Endothelial cell of umbilical vein (primary cell): ENCODE data around the gene SCFD1. TPM values are rescaled to one million over a fixed set of nuclear protein-coding genes. Genes with fewer than 3 reads are reported as not detected.

Experiments
- BruUV-seq: library from RNA; stranded (reverse); fragments of 400-500 nt; replicated peaks from 2 replicates; lab custom pipeline; 2021; lab: Mats Ljungman, UMichigan
- CTCF ChIA-PET: fragments of 300-600, 350-600 bp; sonication (Branson Sonifier 250); formaldehyde crosslinking; loops from one replicate; lab custom pipeline; 2021; ENCODE audit warnings: antibody characterized with exemption, inconsistent platforms; lab: Charles Lee
- POLR2A ChIA-PET: fragments of 300-600, 350-600 bp; sonication (Branson Sonifier 250); formaldehyde crosslinking; loops from one replicate; lab custom pipeline; 2021; ENCODE audit warnings: antibody characterized with exemption, inconsistent platforms; lab: Charles Lee
- DNase-seq: peaks from one replicate; pipeline ENCODE4 v3.0.0-alpha.2; 2011; ENCODE audit warnings: low read depth, low spot score
- FAIRE-seq: peaks from 2 replicates; lab custom pipeline; 2011; peaks lifted over from hg19 to GRCh38; lab: Jason Lieb, UNC
- H2AFZ ChIP-seq: 2 replicates; pipeline ENCODE4 v1.6.0; 2012; ENCODE audit warnings: low read depth, low read length, control low read depth, inconsistent platforms
- H3K27ac ChIP-seq: 2 replicates; pipeline ENCODE4 v1.5.1; 2011; ENCODE audit warnings: low read depth, mild to moderate bottlenecking, control low read depth, low read length, moderate library complexity; ENCODE audit not compliant: insufficient read depth
- H3K27me3 ChIP-seq, 2 experiments: 2 replicates each; pipeline versions ENCODE4 v1.6.0 to v1.6.1; 2011; ENCODE audit warnings: low read length in 2 of 2, mixed read lengths in 1 of 2; ENCODE audit not compliant: control insufficient read depth in 2 of 2, insufficient read depth in 2 of 2
- H3K36me3 ChIP-seq, 2 experiments: 2 replicates in 1 of 2; 3 replicates in 1 of 2; pipeline ENCODE4 v1.5.1; 2011; ENCODE audit warnings: low read length in 2 of 2, mild to moderate bottlenecking in 1 of 2, moderate library complexity in 1 of 2; ENCODE audit not compliant: control insufficient read depth in 2 of 2, insufficient read depth in 2 of 2; ENCODE audit errors: extremely low read depth in 1 of 2
- H3K4me1 ChIP-seq: 3 replicates; pipeline ENCODE4 v1.5.1; 2011; ENCODE audit warnings: mild to moderate bottlenecking, low read length; ENCODE audit not compliant: control insufficient read depth, insufficient read depth; ENCODE audit errors: extremely low read depth
- H3K4me2 ChIP-seq: 2 replicates; pipeline ENCODE4 v1.6.1; 2011; ENCODE audit warnings: low read length, control low read depth, mixed read lengths; ENCODE audit not compliant: insufficient read depth
- H3K4me3 ChIP-seq, 3 experiments: fragments of 200-600 bp in 1 of 3; sonication (generic), shearing (Covaris generic) in 1 of 3; replicated peaks in 1 of 3; 2 replicates each; pipeline ENCODE4 v1.5.1; 2011 to 2016; ENCODE audit warnings: control low read depth in 3 of 3, low read length in 3 of 3, mild to moderate bottlenecking in 2 of 3, inconsistent platforms in 1 of 3, low read depth in 1 of 3, moderate library complexity in 1 of 3; ENCODE audit not compliant: insufficient read depth in 1 of 3
- H3K79me2 ChIP-seq: 2 replicates; pipeline ENCODE4 v1.6.0; 2012; ENCODE audit warnings: low read length, inconsistent platforms; ENCODE audit not compliant: control insufficient read depth, insufficient read depth
- H3K9ac ChIP-seq: replicated peaks from 2 replicates; pipeline ENCODE3; 2011; ENCODE audit warnings: low read length, control low read depth; ENCODE audit not compliant: insufficient read depth; ENCODE audit errors: extremely low read depth
- H3K9me1 ChIP-seq: replicated peaks from 3 replicates; pipeline ENCODE4 v1.6.0; 2011; ENCODE audit warnings: mild to moderate bottlenecking, low read length; ENCODE audit not compliant: control insufficient read depth, insufficient read depth; ENCODE audit errors: extremely low read depth
- H3K9me3 ChIP-seq: replicated peaks from 2 replicates; pipeline ENCODE4 v1.5.1; 2012; ENCODE audit warnings: low read length, inconsistent platforms; ENCODE audit not compliant: control insufficient read depth, insufficient read depth
- H4K20me1 ChIP-seq: replicated peaks from 2 replicates; pipeline ENCODE3; 2011; ENCODE audit warnings: mild to moderate bottlenecking, low read length; ENCODE audit not compliant: control insufficient read depth, insufficient read depth; ENCODE audit errors: extremely low read depth
- EZH2 ChIP-seq: IDR thresholded peaks from 2 replicates; pipeline ENCODE4 v1.6.1; 2012; ENCODE audit warnings: borderline replicate concordance, low read depth, mild to moderate bottlenecking, moderate library complexity, low read length, inconsistent platforms; ENCODE audit not compliant: severe bottlenecking
- FOS ChIP-seq: IDR thresholded peaks from 2 replicates; pipeline ENCODE4 v1.6.1; 2011; ENCODE audit warnings: mild to moderate bottlenecking, low read length, moderate library complexity, borderline replicate concordance; ENCODE audit not compliant: insufficient read depth
- GATA2 ChIP-seq: IDR thresholded peaks from 2 replicates; pipeline ENCODE4 v1.7.0; 2011; ENCODE audit warnings: low read depth, mild to moderate bottlenecking, moderate library complexity, mixed read lengths, low read length; ENCODE audit not compliant: insufficient read length, insufficient read depth
- JUN ChIP-seq: IDR thresholded peaks from 2 replicates; pipeline ENCODE4 v1.6.1; 2011; ENCODE audit warnings: borderline replicate concordance, low read depth; ENCODE audit not compliant: insufficient read length, insufficient read depth
- MAX ChIP-seq: IDR thresholded peaks from 2 replicates; pipeline ENCODE4 v1.6.1; 2011; ENCODE audit not compliant: insufficient read depth, insufficient read length
- MYC ChIP-seq: IDR thresholded peaks from one replicate; pipeline ENCODE4 v1.6.1; 2011; ENCODE audit warnings: mild to moderate bottlenecking, low read depth, low read length
- POLR2A ChIP-seq: IDR thresholded peaks from 2 replicates; pipeline ENCODE4 v1.6.1; 2012; ENCODE audit warnings: low read depth, mild to moderate bottlenecking, control low read depth, low read length
- POLR2AphosphoS5 ChIP-seq: IDR thresholded peaks from 2 replicates; pipeline ENCODE4 v1.6.1; 2012; ENCODE audit warnings: low read depth, mild to moderate bottlenecking, control low read depth, low read length, moderate library complexity; ENCODE audit not compliant: insufficient read depth
- dilution Hi-C: fragments of 300-500 bp; cut with MboI; formaldehyde crosslinking; loops from one replicate; pipeline ENCODE4 v1.15.0; 2019; ENCODE audit warnings: low sequenced_read_pairs; ENCODE audit not compliant: extremely low pct_ligation_motif_present
- intact Hi-C: fragments of 100-400 bp; cut with micrococcal nuclease; formaldehyde crosslinking; loops from one replicate; pipeline ENCODE4 v1.10.0; 2022
- polyA plus RNA-seq, 4 experiments: library from polyadenylated mRNA; depleted of rRNA in 3 of 4; stranded (reverse) in 3 of 4; unstranded in 1 of 4; fragments of >200 nt; gene quantifications; 2 replicates each; pipeline versions ENCODE4 v1.2.1 to v1.2.3, GENCODE V29; 2011 to 2012; ENCODE audit warnings: missing spikeins in 1 of 4
- total RNA-seq: library from RNA; stranded (reverse); gene quantifications from 2 replicates; pipeline ENCODE4 v1.2.3, GENCODE V29; 2021
- TF ChIP-seq, protein P1 (sequence below), 2 donors: IDR thresholded peaks; 1 replicate in 1 of 2; 2 replicates in 1 of 2; pipeline ENCODE4 v1.5.1; 2011; ENCODE audit warnings: low read length in 2 of 2, mild to moderate bottlenecking in 2 of 2, moderate library complexity in 2 of 2, control low read depth in 1 of 2, inconsistent platforms in 1 of 2, low read depth in 1 of 2; ENCODE audit not compliant: insufficient read depth in 1 of 2; ENCODE audit errors: extremely low read depth in 1 of 2

The SCFD1 gene
- total and polyA plus RNA-seq, 2 donors (not counting 3 experiments of a cell fraction or from before 2014, with no cell fraction given), result 21.3 to 59.9 TPM

DNA sequence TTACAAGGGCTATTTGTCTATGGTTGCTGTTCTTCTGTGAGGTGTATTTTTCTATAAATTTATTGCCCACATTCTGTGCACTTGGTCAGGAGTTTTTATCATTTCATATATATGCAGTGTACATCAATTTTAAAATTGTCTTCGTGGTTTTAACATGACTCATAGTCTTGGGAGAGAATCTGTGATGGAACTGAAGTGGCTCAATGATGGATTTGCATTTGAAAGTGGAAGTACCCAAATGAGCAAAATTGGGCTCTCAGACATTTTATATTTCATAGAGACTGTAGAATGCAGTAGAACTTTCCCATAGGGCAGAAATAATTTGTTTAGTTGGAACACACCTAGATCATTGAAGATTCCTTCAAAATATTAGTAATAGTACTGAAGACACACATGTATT lies 1.9 kb upstream of the SCFD1 start:
- intact Hi-C loops (loop anchor here (10.0 kb wide), 1 partner anchor 395 kb away; no protein-coding TSS in a partner anchor), dilution Hi-C loops (no loop called here)
- H3K36me3 ChIP-seq, result peaks cover 0 to 7% of the 10 kb centered on the region in 2 experiments
- no peaks in the 10 kb centered on the region for H3K9me1 ChIP-seq
- H3K4me1 ChIP-seq, result peaks cover 7% of the 10 kb centered on the region
- TF ChIP-seq MYC (no peak), EZH2 (no peak), FOS (peak; percentile 14), GATA2 (no peak), POLR2A (no peak)
- H3K9ac ChIP-seq, result no peak overlapping the region
- H3K79me2 ChIP-seq, result peaks cover 26% of the 10 kb centered on the region
- no peaks in the 10 kb centered on the region for H4K20me1 ChIP-seq
- H3K4me2 ChIP-seq, result no peak overlapping the region
- CTCF ChIA-PET, result interaction anchor here (2.6 kb wide), 1 partner anchor 9 kb away, joined by 14 read pairs; no protein-coding TSS in a partner anchor
- POLR2A ChIA-PET, result no interaction called here
- FAIRE-seq, result no peak
- no TSS peak for BruUV-seq
- H3K4me3 ChIP-seq, result no peak overlapping the region
- H3K9me3 ChIP-seq, result no peaks in the 10 kb centered on the region
- H3K27me3 ChIP-seq, result no peaks in the 10 kb centered on the region
- H2AFZ ChIP-seq, result no peak overlapping the region
- no peak for DNase-seq
- H3K27ac ChIP-seq, result no peak overlapping the region

DNA sequence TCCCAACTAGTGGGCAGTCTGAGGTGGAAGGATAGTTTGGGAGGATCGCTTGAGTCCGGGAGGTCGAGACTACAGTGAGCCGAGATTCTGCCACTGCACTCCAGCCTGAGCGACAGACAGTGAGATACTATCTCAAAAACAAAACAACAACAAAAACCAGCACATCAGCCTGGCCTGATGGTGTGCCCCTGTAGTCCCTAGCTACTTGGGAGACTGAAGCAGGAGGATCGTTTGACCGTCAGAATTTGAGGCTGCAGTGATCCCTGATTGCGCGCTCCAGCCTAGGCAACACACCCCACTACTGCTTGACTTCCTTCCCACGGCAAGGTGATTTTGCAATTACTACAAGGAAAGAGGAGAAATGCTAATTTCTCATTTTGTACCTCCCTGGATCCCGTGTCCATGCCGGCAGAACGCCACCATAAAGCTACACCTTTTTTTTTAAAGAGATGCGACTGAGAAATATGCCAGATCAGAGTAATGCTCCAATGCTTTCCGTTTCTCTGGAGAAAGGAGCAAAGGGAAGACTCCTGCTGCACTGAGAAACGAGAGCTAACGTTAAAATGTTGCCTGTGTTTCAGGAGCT lies 672 bp upstream of the SCFD1 start:
- Histone ChIP-seq H3K27me3 (no peaks in the 10 kb centered on the region), H3K4me2 (peak overlapping the region; percentile 77), H3K9ac (peak overlapping the region; percentile 83), H3K9me1 (no peaks in the 10 kb centered on the region), H3K4me3 (peak overlapping the region; percentile 27 to 86 (median 78)), H3K27ac (peak overlapping the region; percentile 68), H3K9me3 (no peaks in the 10 kb centered on the region), H3K79me2 (peaks cover 38% of the 10 kb centered on the region), H4K20me1 (no peaks in the 10 kb centered on the region), H3K4me1 (peaks cover 7% of the 10 kb centered on the region), H2AFZ (peak overlapping the region; percentile 46), H3K36me3 (no peaks in the 10 kb centered on the region)
- ChIA-PET POLR2A (no interaction called here), CTCF (interaction anchor here (1.2 to 2.6 kb wide), 5 partner anchors 10 to 36 kb away, joined by 4 to 14 read pairs (median 6); no protein-coding TSS in a partner anchor)
- BruUV-seq, result TSS peak; percentile 97
- intact Hi-C loops (loop anchor here (10.0 kb wide), 1 partner anchor 397 kb away; no protein-coding TSS in a partner anchor), dilution Hi-C loops (no loop called here)
- no peak for TF ChIP-seq POLR2AphosphoS5
- TF ChIP-seq FOS, result no peak
- TF ChIP-seq GATA2, result no peak
- no peak for TF ChIP-seq MAX
- no peak for TF ChIP-seq JUN
- TF ChIP-seq MYC, result no peak
- TF ChIP-seq, protein P1, sequence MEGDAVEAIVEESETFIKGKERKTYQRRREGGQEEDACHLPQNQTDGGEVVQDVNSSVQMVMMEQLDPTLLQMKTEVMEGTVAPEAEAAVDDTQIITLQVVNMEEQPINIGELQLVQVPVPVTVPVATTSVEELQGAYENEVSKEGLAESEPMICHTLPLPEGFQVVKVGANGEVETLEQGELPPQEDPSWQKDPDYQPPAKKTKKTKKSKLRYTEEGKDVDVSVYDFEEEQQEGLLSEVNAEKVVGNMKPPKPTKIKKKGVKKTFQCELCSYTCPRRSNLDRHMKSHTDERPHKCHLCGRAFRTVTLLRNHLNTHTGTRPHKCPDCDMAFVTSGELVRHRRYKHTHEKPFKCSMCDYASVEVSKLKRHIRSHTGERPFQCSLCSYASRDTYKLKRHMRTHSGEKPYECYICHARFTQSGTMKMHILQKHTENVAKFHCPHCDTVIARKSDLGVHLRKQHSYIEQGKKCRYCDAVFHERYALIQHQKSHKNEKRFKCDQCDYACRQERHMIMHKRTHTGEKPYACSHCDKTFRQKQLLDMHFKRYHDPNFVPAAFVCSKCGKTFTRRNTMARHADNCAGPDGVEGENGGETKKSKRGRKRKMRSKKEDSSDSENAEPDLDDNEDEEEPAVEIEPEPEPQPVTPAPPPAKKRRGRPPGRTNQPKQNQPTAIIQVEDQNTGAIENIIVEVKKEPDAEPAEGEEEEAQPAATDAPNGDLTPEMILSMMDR (IDR thresholded peaks at IDR 0.05; ENCODE audit: extremely low read depth in 1 of 2, insufficient read depth in 1 of 2, low read depth in 1 of 2, low read length in 2 of 2), result no peak
- TF ChIP-seq POLR2A, result no peak
- TF ChIP-seq EZH2, result no peak
- no peak for DNase-seq
- peak; percentile 31 for FAIRE-seq
